Left ventricle myocardium superior (tissue), 1 donor: ENCODE measurements around the gene TBCA. TPM values are rescaled to one million over a fixed set of nuclear protein-coding genes. Genes with fewer than 3 reads are reported as not detected.
A peak's percentile ranks its signal among the peaks of the same experiment; 100 is the strongest.
"Not testable (repeated sequence)": the region's sequence is repeated elsewhere in the genome, so short reads cannot be mapped to it uniquely, and the experiment has no call there.

Experiments
- ATAC-seq: fragments of 200-7000 bp; cut with Tn5 transposase; one replicate; pipeline ENCODE4 v1.9.1; 2020; ENCODE audit warnings: mild to moderate bottlenecking, moderate library complexity
- DNase-seq: peaks from one replicate; pipeline ENCODE4 v3.0.0-alpha.2; 2020
- intact Hi-C: fragments of 100-400 bp; cut with micrococcal nuclease; formaldehyde crosslinking; loops from one replicate; pipeline ENCODE4 v1.11.0; 2022
- total RNA-seq: library from RNA; stranded (reverse); fragmentation: NEBNext Ultra II Directional; extraction: Animal tissue kit (Norgen Biotek cat#: 25700); gene quantifications from one replicate; pipeline ENCODE4 v1.2.1, GENCODE V29; 2021
- donor health status: DM: no; HTN: yes; CAD: no; lungs with severe emphysema.

Gene TBCA
- total RNA-seq, 1 donor from 2014 or later: 119 TPM

DNA sequence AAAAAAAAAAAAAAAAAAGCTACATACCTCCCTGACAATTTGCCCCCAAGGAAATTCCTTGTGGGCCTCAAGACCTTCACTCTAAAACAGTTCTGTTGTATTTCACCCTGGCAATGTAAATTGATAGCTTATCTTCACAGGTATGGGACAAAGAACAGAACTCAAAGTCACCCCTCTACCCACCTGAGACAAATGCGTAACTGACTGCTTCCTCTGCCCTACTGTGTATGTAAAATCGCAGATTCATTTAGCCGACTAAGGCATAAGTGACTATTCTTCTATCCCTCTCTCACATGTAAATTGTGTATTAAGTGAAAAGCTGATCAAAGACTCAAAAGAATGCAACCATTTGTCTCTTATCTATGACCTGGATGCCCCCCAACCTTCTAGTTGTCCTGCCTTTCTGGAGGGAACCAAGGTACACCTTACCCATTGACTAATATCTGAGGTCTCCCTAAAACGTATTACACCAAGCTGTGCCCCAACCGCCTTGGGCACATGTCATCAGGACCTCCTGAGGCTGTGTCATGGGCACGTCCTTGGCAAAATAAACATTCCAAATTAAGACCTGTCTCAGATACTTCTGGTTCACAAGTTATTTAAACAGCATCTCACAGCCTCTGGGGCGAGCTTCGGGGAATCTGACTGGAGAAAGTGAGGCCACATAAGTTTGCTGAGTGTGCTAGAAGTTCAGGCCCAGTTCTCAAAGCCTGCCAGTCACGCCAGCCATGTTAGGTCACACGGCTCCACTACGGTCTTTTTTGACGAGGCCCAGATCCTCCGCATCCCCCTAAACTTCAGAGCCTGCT, 954 bp downstream of the TBCA start:
- ATAC-seq (no peak), DNase-seq (no peak)
- intact Hi-C loops: no loop called here

GRCh38 chr5:77773734-77774280, 2.3 kb downstream of the TBCA start:
- intact Hi-C loops: no loop called here
- ATAC-seq (no peak), DNase-seq (no peak)

DNA sequence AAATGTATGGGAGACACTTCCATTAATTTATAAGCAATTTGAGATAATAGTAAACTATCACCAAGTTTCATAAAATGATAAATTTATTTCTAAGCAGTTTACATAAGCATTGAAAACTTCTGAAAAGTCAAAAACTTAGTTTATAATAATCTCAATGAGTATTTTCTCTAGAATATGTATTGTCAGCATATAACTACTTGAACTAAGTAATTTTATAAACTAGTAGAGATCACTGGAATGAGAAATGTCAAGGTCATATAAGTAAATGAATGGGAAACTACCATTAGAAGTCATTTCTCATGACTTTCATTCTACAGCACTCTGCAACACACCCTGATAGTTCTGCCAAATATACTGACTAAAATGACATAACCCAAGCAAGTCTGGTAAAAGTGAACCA, 3.4 kb downstream of the TBCA start:
- DNase-seq: no peak
- intact Hi-C loops: no loop called here
- ATAC-seq: no peak

DNA sequence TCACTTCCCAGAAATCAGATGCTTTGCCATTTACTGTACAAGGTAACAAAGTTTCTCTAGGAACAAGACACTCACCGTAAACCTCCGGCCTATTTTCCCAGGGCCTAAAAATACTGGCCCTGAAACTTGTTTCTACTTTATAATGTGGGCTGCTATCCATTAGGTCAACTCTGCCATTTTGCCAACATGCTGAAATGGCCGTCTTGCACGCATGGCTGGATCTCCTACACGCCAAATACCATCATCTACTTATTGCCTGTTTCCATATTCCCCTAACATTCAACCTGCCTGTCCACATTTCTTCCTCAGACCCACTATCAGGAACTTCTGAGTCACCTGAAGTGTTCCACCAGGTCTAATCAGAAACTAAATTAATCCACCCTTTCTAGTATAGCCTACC, 4.7 kb downstream of the TBCA start:
- ATAC-seq (no peak), DNase-seq (no peak)
- intact Hi-C loops: no loop called here

- intact Hi-C loops: no loop called here
- DNase-seq: no peak
- no peak for ATAC-seq
Observed at GRCh38 chr5:77770293-77771005, 5.7 kb downstream of the TBCA start.

GRCh38 chr5:77768978-77769377, 7.2 kb downstream of the TBCA start:
- intact Hi-C loops: no loop called here
- DNase-seq (no peak), ATAC-seq (no peak)

DNA sequence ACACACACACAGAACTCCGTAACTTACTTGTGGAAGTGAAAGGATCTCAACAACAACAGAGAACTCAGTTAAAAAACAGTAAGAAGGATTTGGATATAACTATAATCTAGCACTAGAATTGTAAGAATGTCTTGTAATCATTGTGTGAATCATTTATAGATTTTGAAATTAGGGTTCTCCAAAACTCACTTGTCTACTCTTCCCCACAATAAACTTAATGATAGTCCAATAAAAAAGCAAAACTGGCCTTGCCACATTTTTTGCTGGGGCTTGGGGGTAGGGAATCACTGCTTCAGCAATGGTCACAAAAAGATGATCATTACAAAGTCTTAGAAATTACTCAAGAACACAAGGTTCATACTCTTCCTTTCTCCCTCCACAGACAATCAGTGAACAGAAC, 8.8 kb downstream of the TBCA start:
- intact Hi-C loops: no loop called here
- ATAC-seq (no peak), DNase-seq (no peak)

DNA sequence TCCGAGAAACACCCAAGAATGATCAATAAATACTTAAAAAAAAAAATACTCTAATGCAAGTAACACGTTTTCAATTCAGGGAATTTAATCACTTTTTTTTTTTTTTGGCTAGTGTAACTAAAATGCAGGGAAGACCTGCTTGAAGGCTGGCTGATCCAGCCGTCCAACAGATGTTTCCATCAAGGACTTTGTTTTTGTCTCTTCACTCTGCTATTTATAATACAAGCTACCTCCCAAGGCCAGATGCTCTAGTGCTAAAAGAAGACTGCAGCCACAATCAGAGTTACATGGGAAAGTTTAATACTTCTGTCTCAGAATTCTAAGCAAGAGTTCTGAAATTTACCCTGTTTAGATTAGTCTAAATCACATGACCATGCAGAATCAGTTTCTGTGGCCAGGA, 14.5 kb downstream of the TBCA start:
- ATAC-seq: peak; percentile 65
- DNase-seq: no peak
- intact Hi-C loops: no loop called here

DNA sequence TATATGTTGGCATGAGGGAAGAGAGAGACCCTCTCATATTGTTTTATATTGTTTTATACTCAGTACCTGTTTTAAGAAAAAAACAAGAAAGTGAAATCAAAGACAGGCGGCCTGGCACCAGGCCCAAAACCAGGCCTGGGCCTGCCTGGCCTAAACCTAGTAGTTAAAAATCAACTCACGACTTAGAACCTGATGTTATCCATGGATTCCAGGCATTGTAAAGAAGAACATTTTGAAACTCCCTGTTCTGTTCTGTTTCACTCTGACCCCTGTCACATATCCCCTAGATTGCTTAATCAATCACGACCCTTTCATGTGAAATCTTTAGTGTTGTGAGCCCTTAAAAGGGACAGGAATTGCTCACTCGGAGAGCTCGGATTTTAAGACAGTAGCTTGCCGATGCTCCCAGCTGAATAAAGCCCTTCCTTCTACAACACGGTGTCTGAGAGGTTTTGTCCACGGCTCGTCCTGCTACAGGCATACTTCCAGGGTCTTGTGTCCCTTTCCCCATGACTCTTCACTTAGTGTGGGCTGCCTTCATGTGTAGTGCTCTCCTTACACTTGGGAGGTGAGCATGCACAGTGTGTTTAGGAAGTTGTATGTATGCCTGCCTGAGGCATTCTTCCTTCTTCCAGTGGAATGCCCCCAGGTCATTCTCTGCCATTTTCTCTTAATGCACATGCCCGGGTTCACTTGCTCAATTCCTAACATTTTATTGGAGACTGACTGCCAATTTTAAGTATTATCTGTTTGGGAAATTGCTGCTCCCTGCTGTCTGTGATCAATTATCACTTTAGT, 17.8 kb downstream of the TBCA start:
- intact Hi-C loops: no loop called here
- ATAC-seq (no peak), DNase-seq (no peak)

GRCh38 chr5:77751328-77752023, 24.7 kb downstream of the TBCA start:
- ATAC-seq (no peak), DNase-seq (no peak)
- intact Hi-C loops: no loop called here

GRCh38 chr5:77750928-77751327, 25.2 kb downstream of the TBCA start:
- ATAC-seq, intact Hi-C loops, DNase-seq: not testable (repeated sequence)

DNA sequence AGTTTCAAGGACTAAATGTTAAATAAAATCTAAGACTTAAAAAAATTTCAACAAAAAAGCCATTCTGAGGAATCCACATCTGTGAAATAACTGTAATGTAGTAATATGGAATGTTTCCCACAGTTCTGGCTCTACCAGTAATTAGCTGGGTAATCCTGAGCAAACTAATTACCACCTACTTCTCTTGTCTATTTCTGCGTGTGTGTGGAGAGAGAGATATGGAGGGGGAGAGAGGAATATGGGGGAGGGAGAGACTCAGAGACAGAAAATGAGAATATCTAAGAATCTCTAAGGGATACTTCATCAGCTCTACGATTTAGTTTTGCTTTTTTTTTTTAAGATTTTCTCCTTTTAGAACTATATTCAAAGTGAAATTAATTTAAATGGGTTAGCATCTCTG, 28.0 kb downstream of the TBCA start:
- ATAC-seq (no peak), DNase-seq (no peak)
- intact Hi-C loops: no loop called here

- DNase-seq (no peak), ATAC-seq (no peak)
- intact Hi-C loops: no loop called here
Observed at GRCh38 chr5:77744116-77744515, 32.0 kb downstream of the TBCA start.

DNA sequence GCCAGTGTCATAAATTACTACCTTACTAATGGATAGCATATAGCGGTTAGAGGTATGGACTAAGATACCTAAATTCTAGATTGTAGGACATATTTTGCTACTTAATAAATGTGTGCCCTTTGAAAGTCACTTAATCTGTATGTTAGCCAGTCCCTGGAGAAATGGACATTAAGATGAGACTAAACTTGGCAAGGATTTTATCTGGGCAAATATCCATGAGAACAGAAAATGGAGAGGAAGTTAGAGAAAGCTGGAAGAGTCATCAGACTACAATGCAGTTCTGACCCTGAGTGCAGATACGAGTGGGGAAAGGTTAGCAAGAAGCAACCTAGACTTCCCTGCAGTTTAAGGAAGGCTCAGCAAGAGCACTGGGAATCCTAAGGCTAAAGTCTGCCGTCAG, 33.0 kb downstream of the TBCA start:
- peak; percentile 28 for ATAC-seq
- no peak for DNase-seq
- intact Hi-C loops: no loop called here

- DNase-seq (no peak), ATAC-seq (peak; percentile 58)
- intact Hi-C loops: no loop called here
Observed at GRCh38 chr5:77741608-77742007, 34.5 kb downstream of the TBCA start.

- ATAC-seq (no peak), DNase-seq (no peak)
- intact Hi-C loops: no loop called here
Observed at GRCh38 chr5:77734885-77735284, 41.3 kb downstream of the TBCA start.

GRCh38 chr5:77733130-77733529, 43.0 kb downstream of the TBCA start:
- intact Hi-C loops: no loop called here
- DNase-seq: no peak
- ATAC-seq: no peak

GRCh38 chr5:77727190-77727589, 48.9 kb downstream of the TBCA start:
- no peak for DNase-seq
- intact Hi-C loops: no loop called here
- ATAC-seq: no peak

DNA sequence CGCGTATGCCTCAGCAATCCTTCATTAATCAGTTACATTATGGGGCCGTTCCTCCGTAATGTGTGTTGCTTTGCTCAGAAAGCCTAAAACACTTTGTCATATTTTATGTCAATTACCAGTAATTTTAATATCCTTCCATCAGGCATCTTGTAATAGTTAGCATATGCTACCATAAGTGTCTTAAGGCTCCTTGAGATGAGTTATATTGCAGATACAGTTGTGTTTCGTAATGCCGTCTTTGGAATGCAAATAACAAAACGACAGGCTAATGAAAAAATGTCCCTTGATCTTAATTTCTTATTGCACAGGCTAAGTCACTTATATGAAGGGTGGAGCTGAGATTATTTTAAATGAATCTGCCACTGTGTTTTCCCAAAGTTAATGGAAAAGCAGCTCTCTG, 50.5 kb downstream of the TBCA start:
- ATAC-seq: no peak
- intact Hi-C loops: no loop called here
- DNase-seq: no peak
